GM18507 (cell line): Measurements from ENCODE around the gene RGS14.

Experiments
- DNase-seq: peaks from one replicate; pipeline ENCODE4 v3.0.0; 2011; ENCODE audit warnings: low read depth; ENCODE audit not compliant: insufficient read length; ENCODE audit errors: extremely low spot score
- FAIRE-seq: peaks from 2 replicates; lab custom pipeline; 2011; peaks lifted over from hg19 to GRCh38; lab: Jason Lieb, UNC

RGS14 gene

GRCh38 chr5:177357459-177358351, at the start of gene RGS14:
RGS14 (plus strand) TSS chr5:177357924; CDS start chr5:177358025, 101 bp downstream.
- DNase-seq (peak; percentile 76), FAIRE-seq (peak; percentile 99)

GRCh38 chr5:177308740-177309139, 49.0 kb upstream of the RGS14 start:
- FAIRE-seq, result no peak
- DNase-seq, result no peak

- DNase-seq, result no peak
- peak; percentile 83 for FAIRE-seq
Observed at GRCh38 chr5:177309351-177310191, 48.2 kb upstream of the RGS14 start.

GRCh38 chr5:177310332-177310731, 47.4 kb upstream of the RGS14 start:
- FAIRE-seq (no peak), DNase-seq (no peak)

GRCh38 chr5:177310757-177311391, 46.9 kb upstream of the RGS14 start:
- FAIRE-seq, result peak; percentile 82

GRCh38 chr5:177311392-177311722, 46.4 kb upstream of the RGS14 start:
- DNase-seq (no peak), FAIRE-seq (no peak)

More at GRCh38 chr5:177310757-177311391, 46.9 kb upstream of the RGS14 start:
- DNase-seq, result no peak

GRCh38 chr5:177311723-177312648, 45.7 kb upstream of the RGS14 start, which contains the start of gene MXD3:
MXD3 (minus strand) TSS chr5:177311898; CDS start chr5:177311830, 68 bp downstream.
- peak; percentile 95 for FAIRE-seq
- peak; percentile 84 for DNase-seq

- DNase-seq, result no peak
Observed at GRCh38 chr5:177312649-177313181, 45.0 kb upstream of the RGS14 start.

GRCh38 chr5:177313561-177314259, 44.0 kb upstream of the RGS14 start:
- no peak for FAIRE-seq
- no peak for DNase-seq

More at GRCh38 chr5:177312649-177313181, 45.0 kb upstream of the RGS14 start:
- FAIRE-seq, result peak; percentile 81

GRCh38 chr5:177314376-177315342, 43.1 kb upstream of the RGS14 start:
- no peak for FAIRE-seq
- no peak for DNase-seq

GRCh38 chr5:177315411-177315810, 42.3 kb upstream of the RGS14 start:
- DNase-seq (no peak), FAIRE-seq (no peak)

GRCh38 chr5:177316005-177316404, 41.7 kb upstream of the RGS14 start:
- FAIRE-seq (no peak), DNase-seq (no peak)

- FAIRE-seq (peak; percentile 88), DNase-seq (no peak)
Observed at GRCh38 chr5:177317959-177318377, 39.8 kb upstream of the RGS14 start.

GRCh38 chr5:177319913-177320588, 37.7 kb upstream of the RGS14 start:
- FAIRE-seq (no peak), DNase-seq (no peak)

- FAIRE-seq (no peak), DNase-seq (no peak)
Observed at GRCh38 chr5:177320879-177321278, 36.8 kb upstream of the RGS14 start.

- FAIRE-seq, result no peak
- no peak for DNase-seq
Observed at GRCh38 chr5:177325868-177326381, 31.8 kb upstream of the RGS14 start.
